Upper lobe of left lung (tissue), 4 donors: ENCODE results near the gene RSPH9.

Source experiments
- CTCF ChIP-seq, 6 experiments: fragments of 450-650 bp in 4 of 6; fragments of 200-600 bp in 2 of 6; sonication (generic) in 2 of 6; IDR thresholded peaks; one replicate each; pipeline ENCODE4 v1.5.1; 2016 to 2019; ENCODE audit warnings: antibody characterized with exemption in 6 of 6
- EP300 ChIP-seq, 4 donors: sonication (generic); formaldehyde crosslinking; IDR thresholded peaks; one replicate each; pipeline ENCODE4 v1.5.1; 2017; ENCODE audit warnings: antibody characterized with exemption in 4 of 4, control low read depth in 2 of 4
- POLR2A ChIP-seq, 4 donors: fragments of 450-650 bp; IDR thresholded peaks; one replicate each; pipeline ENCODE4 v1.5.1; 2016 to 2017; ENCODE audit warnings: antibody characterized with exemption in 4 of 4, mild to moderate bottlenecking in 2 of 4
- POLR2AphosphoS5 ChIP-seq, 2 donors: sonication (generic); formaldehyde crosslinking; IDR thresholded peaks; one replicate each; pipeline ENCODE4 v1.5.1; 2017; ENCODE audit warnings: antibody characterized with exemption in 2 of 2

- TF ChIP-seq CTCF (IDR thresholded peaks at IDR 0.05) (no peak), POLR2A (IDR thresholded peaks at IDR 0.05) (no peak), EP300 (IDR thresholded peaks at IDR 0.05) (no peak), POLR2AphosphoS5 (IDR thresholded peaks at IDR 0.05) (peak in 1 of 2 donors; percentile 5)
Measured at GRCh38 chr6:43709654-43710303, 64.9 kb downstream of the RSPH9 start.
